Thyroid gland (tissue), 4 donors: ENCODE results near the gene INPP5A.

Source experiments
- POLR2A ChIP-seq, 2 donors: fragments of 450-650 bp; IDR thresholded peaks; one replicate each; pipeline ENCODE4 v1.6.1; 2017; ENCODE audit warnings: antibody characterized with exemption in 2 of 2, mild to moderate bottlenecking in 2 of 2, moderate library complexity in 1 of 2
- TF ChIP-seq, protein P1 (sequence below), 6 experiments: fragments of 200-600 bp in 3 of 6; fragments of 450-650 bp in 3 of 6; sonication (generic) in 3 of 6; IDR thresholded peaks; one replicate each; pipeline ENCODE4 v1.5.1; 2016 to 2019; ENCODE audit warnings: antibody characterized with exemption in 6 of 6, mild to moderate bottlenecking in 2 of 6, inconsistent platforms in 1 of 6, moderate library complexity in 1 of 6

DNA sequence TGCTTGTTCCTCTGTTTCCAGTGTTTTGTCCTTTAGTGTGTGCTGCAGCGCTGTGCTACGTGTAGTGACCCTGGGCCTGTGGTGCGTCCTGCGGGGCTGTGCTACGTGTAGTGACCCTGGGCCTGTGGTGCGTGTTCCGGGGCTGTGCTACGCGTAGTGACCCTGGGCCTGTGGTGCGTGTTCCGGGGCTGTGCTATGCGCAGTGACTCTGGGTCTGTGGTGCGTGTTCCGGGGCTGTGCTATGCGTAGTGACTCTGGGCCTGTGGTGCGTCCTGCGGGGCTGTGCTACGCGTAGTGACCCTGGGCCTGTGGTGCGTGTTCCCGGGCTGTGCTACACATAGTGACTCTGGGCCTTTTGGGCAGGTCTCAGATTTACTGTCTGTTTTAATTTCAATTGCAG is 60.1 kb downstream of the INPP5A start:
- TF ChIP-seq, protein P1, sequence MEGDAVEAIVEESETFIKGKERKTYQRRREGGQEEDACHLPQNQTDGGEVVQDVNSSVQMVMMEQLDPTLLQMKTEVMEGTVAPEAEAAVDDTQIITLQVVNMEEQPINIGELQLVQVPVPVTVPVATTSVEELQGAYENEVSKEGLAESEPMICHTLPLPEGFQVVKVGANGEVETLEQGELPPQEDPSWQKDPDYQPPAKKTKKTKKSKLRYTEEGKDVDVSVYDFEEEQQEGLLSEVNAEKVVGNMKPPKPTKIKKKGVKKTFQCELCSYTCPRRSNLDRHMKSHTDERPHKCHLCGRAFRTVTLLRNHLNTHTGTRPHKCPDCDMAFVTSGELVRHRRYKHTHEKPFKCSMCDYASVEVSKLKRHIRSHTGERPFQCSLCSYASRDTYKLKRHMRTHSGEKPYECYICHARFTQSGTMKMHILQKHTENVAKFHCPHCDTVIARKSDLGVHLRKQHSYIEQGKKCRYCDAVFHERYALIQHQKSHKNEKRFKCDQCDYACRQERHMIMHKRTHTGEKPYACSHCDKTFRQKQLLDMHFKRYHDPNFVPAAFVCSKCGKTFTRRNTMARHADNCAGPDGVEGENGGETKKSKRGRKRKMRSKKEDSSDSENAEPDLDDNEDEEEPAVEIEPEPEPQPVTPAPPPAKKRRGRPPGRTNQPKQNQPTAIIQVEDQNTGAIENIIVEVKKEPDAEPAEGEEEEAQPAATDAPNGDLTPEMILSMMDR (IDR thresholded peaks at IDR 0.05) = no peak
- TF ChIP-seq POLR2A (IDR thresholded peaks at IDR 0.05) = no peak
